Renal cortex interstitium (tissue), 11 donors: Measurements from ENCODE around the gene POFUT2. TPM values are rescaled to one million over a fixed set of nuclear protein-coding genes. Genes with fewer than 3 reads are reported as not detected.

Experiments used
- DNase-seq, 11 donors: peaks; one replicate each; pipeline ENCODE4 v3.0.0-alpha.2; 2013; ENCODE audit warnings: low read depth in 9 of 11, low spot score in 4 of 11; ENCODE audit errors: extremely low read depth in 1 of 11
- polyA plus RNA-seq, 3 donors: library from polyadenylated mRNA; unstranded; fragments of 120-200 nt; gene quantifications; one replicate each; pipeline ENCODE4 v1.2.1, GENCODE V29; 2013; ENCODE audit not compliant: insufficient read length in 3 of 3

POFUT2 gene
- polyA plus RNA-seq, 3 donors, result 31.0 to 45.0 (median 37.1) TPM

DNA sequence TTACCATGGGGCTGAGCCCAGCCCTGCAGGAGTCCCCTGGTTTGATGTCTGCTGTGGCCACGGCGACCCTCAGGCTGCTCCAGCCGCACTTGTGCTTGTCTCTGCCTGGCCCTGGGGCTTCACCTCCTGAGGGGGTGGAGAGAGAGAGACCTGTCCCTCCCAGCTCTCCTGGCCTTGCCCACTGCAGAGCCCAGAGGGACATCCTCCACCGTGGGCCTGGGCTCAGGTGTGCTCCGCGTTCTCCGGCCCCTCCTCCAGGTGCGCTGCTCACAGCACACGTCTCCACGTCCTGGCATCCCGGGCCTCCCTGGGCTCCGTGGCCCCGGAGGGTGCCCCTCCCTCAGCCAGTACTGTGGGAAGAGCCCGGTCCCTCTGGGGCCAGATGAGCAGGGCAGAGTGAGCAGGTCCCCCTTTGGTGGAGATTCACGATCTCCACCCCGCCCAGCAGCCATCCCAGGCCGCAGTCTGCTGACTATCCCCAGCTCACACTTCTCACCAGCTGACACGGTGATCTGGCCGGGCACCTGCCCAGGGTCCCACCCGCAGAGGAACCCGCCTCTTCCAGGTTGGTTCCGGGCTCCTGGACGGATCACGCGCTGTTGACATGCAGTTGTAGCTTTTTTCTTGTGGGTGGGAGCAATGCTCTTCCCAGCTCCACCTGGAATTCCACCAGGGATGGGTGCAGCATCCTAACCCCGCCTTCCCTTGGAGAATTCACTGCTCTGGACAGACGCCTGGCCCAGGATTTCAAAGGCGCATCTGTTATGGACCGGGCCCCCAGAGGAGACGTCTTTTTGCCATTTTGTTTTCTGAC lies 41.8 kb upstream of the POFUT2 start:
- no peak for DNase-seq

DNA sequence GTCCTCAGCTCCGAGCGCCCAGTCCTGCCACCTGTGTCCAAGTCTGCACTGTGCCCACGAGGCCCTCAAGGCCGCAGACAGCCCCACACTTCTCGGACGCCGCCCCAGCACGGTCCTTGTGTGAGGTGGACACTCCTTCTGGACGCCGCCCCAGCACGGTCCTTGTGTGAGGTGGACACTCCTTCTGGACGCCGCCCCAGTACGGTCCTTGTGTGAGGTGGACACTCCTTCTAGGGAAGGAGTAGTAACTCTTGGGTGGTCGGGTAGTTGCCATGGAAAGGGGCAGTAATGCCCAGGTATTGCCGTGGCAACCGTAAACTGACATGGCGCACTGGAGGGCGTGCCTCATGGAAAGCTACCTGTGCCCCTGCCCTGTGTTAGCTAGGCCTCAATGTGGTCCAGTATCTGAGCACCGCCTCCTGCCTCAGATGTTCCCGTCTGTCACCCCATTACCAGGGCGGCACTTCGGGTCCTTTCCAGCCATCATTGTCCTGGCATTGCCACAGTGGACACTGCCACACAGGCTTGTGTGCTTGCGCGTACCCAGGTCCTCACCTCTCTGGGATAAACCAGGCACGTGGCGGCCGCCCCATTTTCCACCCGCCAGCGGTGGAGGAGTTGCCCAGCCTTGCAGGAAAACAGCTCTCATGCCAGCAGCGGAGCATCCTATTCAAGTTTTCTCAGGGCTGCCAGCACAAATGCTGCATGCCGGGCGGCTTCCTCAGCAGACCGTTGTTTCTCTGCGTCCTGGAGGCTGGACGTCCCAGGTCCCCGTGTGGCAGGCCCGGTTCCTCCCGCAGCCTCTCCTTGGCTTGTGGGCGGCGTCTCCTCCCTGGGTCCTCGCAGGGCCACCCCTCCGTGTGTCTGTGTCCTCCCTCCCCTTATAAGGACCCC lies 40.8 kb upstream of the POFUT2 start:
- no peak for DNase-seq

DNA sequence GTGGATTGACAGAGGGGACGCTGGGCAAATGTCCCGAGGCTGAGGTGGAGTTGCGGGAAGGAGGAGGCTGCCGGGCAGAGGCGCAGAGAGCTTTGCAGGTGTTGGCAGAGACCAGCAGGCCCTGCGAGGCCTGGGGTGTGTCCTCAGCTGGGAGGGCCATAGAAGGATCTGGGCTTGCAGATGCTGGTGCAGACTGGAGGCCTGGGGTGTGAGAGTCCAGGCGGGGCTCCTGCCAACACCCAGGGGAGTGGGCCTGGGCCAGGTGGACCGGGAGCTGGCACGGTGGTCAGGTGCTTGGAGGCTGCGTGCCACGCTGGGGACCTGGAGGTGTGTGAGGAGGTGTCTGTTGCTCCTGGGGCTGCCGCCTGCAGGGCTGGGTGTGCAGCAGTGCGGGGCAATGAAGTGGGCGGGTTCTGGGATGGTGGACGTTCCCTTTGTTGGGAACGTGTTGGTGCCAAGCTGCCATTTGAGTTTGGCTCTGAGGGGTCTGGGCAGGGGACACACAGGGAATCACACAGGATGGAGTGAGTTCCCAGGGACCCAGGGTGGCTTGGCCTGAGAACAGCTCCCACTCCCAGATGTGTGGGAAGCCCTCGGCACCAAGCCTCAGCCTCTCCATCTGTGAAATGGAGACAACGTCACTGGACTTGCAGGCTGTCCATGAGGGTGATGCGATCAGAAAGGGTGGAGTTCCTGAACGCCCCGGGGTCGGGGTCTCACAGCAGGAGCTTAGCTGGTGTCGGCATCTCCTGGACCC lies 39.9 kb upstream of the POFUT2 start:
- no peak for DNase-seq

DNA sequence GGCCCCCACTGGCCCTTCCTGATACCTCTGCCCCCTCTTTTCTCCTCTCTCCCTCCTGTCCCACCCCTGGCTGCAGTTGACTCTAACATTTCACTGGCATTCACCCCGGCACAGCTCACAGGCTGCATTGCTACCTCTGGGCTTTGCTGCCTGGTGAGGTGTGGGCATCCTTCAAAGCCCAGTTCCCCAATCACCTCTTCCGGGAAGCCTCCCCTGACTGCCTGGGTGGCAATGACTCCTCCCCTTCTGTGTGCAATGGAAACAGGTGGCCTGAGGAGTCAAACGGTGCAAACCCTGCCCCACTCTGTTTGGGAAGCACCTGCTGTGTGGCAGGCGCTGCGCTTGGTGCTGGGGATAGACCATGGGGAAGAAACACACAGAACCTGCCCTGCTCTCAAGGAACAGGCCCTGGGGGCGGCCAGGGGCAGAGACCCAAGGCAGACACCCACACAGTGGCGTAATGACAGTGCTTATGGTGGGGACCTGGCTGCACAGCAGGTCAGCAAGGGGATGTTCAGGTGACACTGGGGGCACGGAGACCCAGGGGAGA lies 39.3 kb upstream of the POFUT2 start:
- DNase-seq, result no peak

DNA sequence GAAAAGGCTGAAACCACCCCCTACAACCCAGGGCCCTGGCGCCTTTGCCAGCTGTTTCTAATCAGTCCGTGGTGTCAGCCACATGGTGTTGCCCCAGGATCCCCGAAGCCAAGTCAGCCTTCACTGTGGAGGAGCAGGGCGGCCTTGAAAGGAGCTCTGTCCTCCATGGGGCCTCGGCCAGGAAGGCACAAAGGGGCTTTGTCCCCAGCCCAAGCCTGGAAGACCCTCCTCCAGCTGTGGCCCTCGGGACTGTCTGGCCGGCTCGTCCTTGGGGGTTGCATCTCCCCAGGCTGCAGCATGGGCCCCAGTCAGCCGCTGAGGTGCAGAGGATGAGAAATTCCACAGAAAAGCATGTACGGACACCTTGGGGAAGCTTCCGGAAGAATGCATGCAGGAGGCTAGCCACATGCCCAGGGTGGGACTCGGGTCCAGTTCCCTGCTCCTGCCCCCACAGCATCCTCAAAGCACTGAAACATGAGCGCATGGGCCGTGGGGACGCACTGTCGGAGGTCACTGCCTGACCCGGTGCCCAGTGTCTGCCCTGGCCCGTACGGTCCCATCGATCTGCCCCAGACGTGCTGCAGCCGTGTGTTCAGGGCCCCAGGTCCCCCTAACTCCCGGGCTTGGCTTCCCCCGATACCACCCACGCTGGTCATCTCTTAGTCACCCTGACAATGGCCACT lies 38.6 kb upstream of the POFUT2 start:
- DNase-seq, result no peak

DNA sequence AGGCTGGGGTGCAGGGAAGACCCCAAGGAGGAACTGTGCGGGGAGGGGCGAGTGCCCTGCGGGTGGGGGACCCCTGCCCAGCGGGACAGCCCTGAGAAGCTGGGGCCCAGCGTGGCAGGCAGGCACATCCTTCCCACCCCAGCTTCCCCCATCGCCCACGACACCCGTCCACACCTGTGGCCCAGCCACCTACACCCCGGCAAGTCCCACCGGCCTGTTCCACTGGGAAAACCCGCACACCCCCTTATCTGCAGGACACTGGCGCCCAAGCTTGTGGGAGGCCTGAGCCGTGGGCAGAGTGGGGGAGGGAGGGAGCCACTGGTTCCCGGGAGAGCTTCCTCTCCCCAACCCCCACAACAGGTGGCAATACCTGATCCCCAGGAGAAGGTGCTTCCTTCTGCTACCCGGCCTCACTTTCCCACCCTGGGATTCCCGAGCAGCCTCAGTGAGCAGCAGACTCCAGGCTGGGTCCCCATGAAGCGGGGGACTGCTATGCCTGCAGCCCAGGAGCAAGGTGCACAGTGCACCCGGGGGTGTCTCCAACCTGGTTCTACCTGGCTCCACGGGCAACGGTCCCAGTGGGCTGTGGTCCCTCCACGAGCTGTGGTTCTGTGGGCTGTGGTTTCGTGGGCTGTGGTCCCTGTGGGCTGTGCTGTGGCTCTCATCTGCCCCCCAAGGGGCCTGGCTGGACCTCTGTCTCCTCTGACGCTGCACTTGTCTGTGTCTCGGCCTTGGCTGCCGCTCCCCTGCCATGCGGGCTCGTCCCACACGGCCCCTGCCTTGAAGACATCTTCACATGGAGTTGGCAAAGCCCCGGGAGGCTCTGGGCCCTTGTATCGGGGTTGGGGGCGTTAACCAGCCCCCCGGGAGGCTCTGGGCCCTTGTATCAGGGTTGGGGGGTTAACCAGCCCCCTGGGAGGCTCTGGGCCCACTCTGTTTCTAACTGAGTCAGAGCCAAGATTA lies 37.8 kb upstream of the POFUT2 start:
- no peak for DNase-seq

DNA sequence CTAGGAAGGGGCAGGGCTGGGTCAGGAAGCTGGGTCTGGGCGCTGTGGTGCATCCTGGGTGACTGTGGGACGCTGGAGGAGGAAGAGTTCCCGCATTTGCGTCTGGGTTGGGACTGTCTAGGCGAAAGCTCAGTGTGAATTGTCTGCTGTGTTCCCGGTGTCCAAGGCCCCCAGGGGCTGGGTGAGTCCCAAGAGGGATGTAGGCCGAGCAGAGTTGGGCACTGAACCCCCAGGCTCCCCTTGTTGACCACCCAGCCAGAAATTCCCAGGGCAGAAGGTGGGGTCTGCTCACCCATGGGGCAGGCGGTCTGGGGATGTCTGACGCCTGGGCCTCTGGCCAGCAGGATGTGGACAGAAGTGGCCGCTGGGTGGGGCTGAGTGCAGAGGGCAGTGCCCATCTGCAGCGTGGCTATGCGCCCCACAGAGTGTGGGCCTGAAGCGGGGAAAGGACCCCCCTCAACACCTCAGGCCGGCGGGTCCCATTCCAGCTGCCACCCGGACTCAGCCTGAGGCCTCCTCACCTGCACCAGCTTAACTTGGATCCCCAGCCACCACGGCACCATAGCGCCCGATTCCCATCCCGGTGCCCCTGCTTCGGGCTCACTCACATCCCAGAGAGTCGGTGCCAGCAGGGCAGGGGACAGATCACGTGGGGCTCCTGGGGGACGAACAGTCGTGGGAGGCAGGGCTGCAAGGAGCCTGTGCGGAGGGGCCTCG lies 37.0 kb upstream of the POFUT2 start:
- no peak for DNase-seq

DNA sequence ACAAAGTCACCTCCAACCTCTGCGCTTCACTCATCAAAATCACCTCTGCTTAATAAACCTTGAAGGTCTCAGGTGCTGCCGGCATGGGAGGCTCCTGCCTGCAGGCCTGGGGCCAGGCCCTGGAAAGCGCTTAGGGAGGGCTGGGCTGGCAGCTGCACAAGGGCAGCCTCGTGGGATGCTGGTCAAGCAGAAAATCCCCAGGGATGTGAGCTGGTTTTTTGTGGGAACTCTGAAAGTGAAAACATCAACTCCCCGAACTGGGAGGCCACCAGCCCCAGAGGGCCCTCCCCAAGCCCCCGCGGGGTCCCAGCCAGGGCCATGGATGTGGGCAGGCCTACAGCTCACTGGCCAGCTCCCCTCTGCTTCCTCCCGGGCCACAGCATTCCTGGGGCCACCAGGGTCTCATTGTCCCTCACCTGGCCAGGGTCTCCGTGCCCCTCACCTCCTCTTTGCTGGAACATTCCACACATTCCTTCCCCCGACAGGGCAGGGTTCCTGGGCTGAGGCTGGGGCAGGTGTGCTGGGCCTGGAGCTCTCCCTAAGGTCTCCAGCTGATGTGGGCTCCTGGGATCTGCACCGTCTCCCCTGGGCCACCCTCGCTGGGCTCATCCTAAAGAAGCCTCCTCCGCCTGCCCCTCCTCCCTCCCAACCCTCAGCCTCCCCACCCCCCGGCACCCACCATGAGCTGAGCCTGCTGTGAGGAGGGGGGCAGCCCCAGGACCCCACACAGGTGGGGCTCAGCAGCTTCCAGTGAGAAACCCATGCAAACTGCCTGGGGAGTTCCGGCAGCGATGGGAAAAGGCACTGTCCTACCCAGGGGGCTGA lies 36.0 kb upstream of the POFUT2 start:
- no peak for DNase-seq

DNA sequence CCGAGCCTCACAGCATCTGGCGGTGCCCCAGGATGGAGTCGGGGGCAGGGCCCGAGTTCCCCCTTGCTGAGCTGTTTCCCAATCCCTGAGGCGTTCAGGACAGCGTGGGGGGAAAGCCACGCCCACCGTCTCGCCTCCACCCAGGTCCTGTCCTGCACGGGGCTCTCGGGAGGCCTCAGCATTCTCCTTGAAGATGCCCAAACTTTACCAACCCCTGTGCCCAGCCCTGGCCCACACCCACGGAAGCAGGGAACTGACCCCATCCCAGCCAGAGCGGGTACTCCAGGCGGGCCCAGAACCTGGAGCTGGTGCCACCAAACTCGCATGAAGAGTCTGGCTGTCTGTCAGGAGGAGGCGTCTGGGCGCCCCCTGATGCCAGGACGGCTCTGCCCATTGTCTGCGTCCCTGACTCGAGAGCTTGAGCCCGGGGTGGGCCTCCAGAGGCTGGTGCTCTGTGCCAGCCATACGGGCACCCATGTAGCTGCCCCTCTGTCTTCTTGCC lies 35.3 kb upstream of the POFUT2 start:
- no peak for DNase-seq

DNA sequence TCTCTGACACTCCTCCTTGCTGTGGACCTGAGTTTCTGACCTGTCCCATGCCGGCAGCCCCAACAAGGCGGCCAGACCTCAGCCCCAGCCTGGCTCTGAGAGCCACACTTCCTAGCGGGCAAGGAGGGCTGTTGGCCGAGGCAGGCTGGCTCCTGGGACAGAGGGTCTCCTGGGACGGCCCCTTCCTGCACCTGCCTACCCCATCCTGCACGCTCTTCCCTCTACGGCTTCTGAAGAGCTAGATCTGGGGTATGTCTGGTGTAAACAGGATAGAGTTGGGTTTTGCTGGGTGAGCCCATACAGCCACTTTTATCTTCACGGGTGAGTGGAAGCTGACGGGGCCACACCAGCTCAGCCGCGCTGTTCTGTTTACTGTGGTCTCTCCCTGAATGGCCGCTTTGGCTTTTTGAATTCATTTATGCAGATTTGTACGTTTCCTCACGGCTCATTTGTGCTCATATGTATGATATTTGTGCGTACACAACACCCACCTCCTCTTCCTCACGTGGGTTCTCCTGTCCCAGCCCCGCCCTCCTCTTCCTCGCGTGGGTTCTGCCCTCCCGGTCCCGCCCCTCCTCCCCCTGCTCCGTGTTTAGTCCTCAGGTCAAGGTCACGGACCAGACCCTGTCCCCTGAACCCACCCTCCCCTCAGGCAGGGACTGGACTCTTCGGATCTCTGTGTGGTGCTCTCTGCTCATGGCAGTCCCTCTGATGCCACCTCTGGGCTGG lies 34.7 kb upstream of the POFUT2 start:
- no peak for DNase-seq

DNA sequence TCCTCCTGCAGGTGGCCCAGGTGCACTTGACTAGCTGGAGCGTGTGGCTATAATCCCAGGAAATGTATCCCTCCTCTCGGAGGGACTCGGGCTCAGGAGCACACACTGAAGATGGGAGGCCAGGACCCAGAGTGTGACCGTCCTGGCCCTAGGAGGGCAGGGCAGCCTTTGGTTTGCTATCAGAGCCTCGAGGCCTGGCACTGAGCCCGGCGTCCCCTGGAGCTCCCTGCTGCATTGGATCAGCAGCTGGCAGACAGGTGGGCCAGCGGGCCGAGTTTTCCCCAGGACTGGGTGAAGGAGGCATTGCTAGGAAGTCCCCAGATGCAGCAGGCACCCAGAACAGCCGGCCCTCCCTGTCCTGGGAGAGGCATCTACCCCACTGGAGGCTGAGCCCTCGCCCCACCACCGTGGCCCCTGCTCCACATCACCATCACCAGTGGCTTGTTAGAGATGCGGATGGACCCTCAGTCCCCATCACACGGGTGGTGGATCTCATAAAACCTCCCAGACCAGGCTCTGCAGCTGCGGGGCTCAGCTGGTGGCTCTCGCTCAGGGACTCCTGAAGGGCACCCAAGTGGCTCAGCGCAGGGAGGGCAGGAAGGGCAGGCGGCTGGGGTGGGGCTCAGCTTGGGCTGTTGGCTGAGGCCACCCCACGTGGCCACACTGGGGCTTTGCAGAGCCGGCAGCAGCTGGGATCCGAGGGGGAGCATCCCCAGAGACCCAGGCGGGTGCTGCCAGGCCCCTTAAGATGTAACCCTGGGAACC lies 32.7 kb upstream of the POFUT2 start:
- DNase-seq, result no peak

DNA sequence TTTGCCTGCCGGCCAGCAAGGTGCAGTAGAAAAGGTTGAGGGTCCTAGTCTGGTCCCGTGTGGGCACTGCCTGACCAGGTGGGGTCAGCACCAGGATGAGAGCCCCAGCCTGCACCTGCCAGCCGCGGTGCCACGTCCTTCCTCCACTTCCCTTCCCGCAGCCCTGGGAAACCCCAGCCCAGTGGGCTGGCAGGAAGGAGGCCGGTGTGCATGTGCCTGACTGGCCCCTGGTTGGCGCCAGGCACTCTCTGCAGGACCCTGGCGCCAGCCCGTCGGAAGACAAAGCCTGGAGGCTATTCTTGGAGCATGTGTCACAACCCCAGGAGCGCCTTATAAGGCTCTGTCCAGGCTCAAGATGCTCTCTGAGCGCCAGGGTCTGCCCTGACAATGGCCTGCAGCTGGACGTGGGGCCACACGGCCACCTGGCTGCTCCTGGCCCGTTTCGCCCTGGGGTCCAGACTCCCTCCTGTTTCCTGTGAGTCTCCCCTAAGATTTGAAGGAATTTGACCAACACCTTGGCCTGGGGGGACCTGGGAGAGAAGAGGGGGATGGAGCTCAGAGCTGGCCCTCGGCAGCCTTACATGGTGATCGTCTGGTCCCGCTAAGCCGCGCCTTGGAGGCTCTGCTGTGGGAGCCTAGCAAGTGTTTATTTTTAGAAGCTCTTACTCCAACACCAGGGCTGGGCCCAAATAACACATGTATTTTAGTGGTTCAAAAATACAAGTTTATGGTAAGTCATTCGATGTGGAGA lies 31.9 kb upstream of the POFUT2 start:
- DNase-seq, result no peak

DNA sequence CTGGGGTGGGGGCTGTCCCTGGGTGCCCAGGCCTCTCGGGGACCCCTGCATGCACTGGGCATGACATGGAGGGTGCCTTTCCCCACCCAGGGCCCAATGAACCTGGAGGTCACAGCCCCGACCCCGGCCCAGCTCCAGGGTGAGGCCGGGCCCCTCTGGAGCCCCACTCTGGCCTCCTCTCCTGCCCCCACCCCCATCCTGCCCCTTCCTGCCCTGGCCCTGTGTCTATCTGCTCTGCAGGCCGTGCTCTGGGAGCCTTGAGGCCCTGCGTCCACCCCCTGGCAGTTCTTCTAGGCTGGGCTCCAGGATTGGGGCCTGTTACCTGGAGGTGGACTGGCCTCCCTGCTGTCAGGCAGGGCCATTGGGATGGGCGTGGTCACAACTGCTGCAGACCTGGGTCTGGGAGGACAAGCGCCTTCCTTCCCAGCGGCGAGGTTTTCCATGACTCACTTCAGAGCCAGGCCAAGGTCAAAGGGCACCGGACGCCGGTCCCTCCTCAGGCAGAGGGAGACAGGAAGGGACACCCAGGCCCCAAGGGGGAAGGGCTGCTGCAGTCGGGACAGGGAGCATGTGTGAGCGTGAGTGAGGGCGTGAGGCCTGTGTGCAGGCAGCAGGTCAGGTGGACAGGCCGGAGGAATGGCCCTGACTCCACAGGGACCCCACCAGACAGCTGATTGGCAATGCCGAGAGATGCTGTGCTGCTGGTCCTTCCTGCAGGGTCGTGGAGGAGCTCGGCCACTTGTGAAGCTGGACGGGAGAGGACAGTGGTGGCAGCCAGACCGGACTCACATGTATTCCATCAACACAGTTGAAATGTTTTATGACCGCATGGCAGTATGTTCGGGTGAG lies 31.1 kb upstream of the POFUT2 start:
- no peak for DNase-seq
